ENCODE data around the gene SMIM41.

The SMIM41 gene

GRCh38 chr12:52126050-52126604 is 46.6 kb downstream of the SMIM41 start:
- no peak for DNase-seq

GRCh38 chr12:52126605-52127578 is 47.4 kb downstream of the SMIM41 start:
- no peak for DNase-seq

- DNase-seq, result no peak
Observed at GRCh38 chr12:52127683-52128450, 48.4 kb downstream of the SMIM41 start.

- peak; percentile 41 for DNase-seq
Observed at GRCh38 chr12:52130711-52131110, 51.2 kb downstream of the SMIM41 start.

GRCh38 chr12:52132754-52133161 is 53.3 kb downstream of the SMIM41 start:
- no peak for DNase-seq

- DNase-seq, result no peak
Observed at GRCh38 chr12:52137746-52138145, 58.2 kb downstream of the SMIM41 start.

GRCh38 chr12:52139147-52139546 is 59.6 kb downstream of the SMIM41 start:
- no peak for DNase-seq

- DNase-seq, result peak; percentile 53
Observed at GRCh38 chr12:52139579-52140062, 60.1 kb downstream of the SMIM41 start.

- DNase-seq, result no peak
Observed at GRCh38 chr12:52141306-52141705, 61.8 kb downstream of the SMIM41 start.

- DNase-seq, result no peak
Observed at GRCh38 chr12:52141875-52142274, 62.4 kb downstream of the SMIM41 start.

GRCh38 chr12:52142431-52142830 is 62.9 kb downstream of the SMIM41 start:
- DNase-seq, result no peak

- DNase-seq, result no peak
Observed at GRCh38 chr12:52144512-52145227, 65.2 kb downstream of the SMIM41 start.

GRCh38 chr12:52145228-52146088 is 66.0 kb downstream of the SMIM41 start:
- DNase-seq, result no peak

- DNase-seq, result no peak
Observed at GRCh38 chr12:52146089-52146821, 66.8 kb downstream of the SMIM41 start.

GRCh38 chr12:52146822-52147366 is 67.4 kb downstream of the SMIM41 start:
- no peak for DNase-seq

- no peak for DNase-seq
Observed at GRCh38 chr12:52147367-52147963, 68.0 kb downstream of the SMIM41 start.

GRCh38 chr12:52147964-52148463 is 68.5 kb downstream of the SMIM41 start:
- no peak for DNase-seq

GRCh38 chr12:52148464-52149181 is 69.1 kb downstream of the SMIM41 start:
- DNase-seq, result no peak

- DNase-seq, result no peak
Observed at GRCh38 chr12:52149182-52149641, 69.7 kb downstream of the SMIM41 start.

Measured in NCI-H2029 treated with DMSO at 0.1 percent for 48 hours (cell line).